SK-N-SH treated with all-trans-retinoic acid at 6 μM for 48 hours (cell line): ENCODE measurements around the gene PTER.
A peak's percentile ranks its signal among the peaks of the same experiment; 100 is the strongest.

Source experiments
- ATAC-seq: fragments of 200-7000 bp; cut with Tn5 transposase; 3 replicates; pipeline ENCODE4 v1.9.1; 2020; ENCODE audit warnings: mild to moderate bottlenecking, moderate library complexity
- ARNTL ChIP-seq: fragments of 450-650 bp; formaldehyde crosslinking; IDR thresholded peaks from 2 replicates; pipeline ENCODE4 v1.5.0; 2020; ENCODE audit warnings: low read depth, mild to moderate bottlenecking, moderate library complexity, borderline replicate concordance
- BACH2 ChIP-seq: fragments of 250-450 bp; sonication (Bioruptor Pico); IDR thresholded peaks from 2 replicates; pipeline ENCODE4 v1.9.0; 2021; ENCODE audit warnings: mild to moderate bottlenecking, borderline replicate concordance
- ESRRG ChIP-seq: fragments of 250-450 bp; sonication (Bioruptor Pico); IDR thresholded peaks from 2 replicates; pipeline ENCODE4 v1.6.1; 2021; ENCODE audit warnings: mild to moderate bottlenecking
- ISL1 ChIP-seq: fragments of 250-450 bp; sonication (Bioruptor Pico); IDR thresholded peaks from 2 replicates; pipeline ENCODE4 v2.1.2; 2022; ENCODE audit warnings: mild to moderate bottlenecking, moderate library complexity
- PPARA ChIP-seq: fragments of 250-450 bp; sonication (Bioruptor Pico); IDR thresholded peaks from 2 replicates; pipeline ENCODE4 v1.5.0; 2020; ENCODE audit warnings: mild to moderate bottlenecking, borderline replicate concordance
- RARB ChIP-seq: fragments of 250-450 bp; sonication (Bioruptor Pico); IDR thresholded peaks from 2 replicates; pipeline ENCODE4 v1.8.0; 2021; ENCODE audit warnings: mild to moderate bottlenecking, moderate library complexity
- SNAI2 ChIP-seq: fragments of 250-450 bp; sonication (Bioruptor Pico); IDR thresholded peaks from 2 replicates; pipeline ENCODE4 v1.5.0; 2020; ENCODE audit warnings: mild to moderate bottlenecking, moderate library complexity
- TOX ChIP-seq: fragments of 250-450 bp; sonication (Bioruptor Pico); IDR thresholded peaks from 2 replicates; pipeline ENCODE4 v1.8.0; 2021; ENCODE audit warnings: mild to moderate bottlenecking, moderate library complexity, borderline replicate concordance
- ZC3H10 ChIP-seq: fragments of 250-450 bp; sonication (Bioruptor Pico); IDR thresholded peaks from 2 replicates; pipeline ENCODE4 v1.5.1; 2021; ENCODE audit warnings: mild to moderate bottlenecking, moderate library complexity
- ZFP3 ChIP-seq: fragments of 250-450 bp; sonication (Bioruptor Pico); IDR thresholded peaks from 2 replicates; pipeline ENCODE4 v1.5.0; 2020; ENCODE audit warnings: mild to moderate bottlenecking, moderate library complexity
- ZFP30 ChIP-seq: fragments of 450-650 bp; formaldehyde crosslinking; IDR thresholded peaks from 2 replicates; pipeline ENCODE4 v1.5.0; 2022; ENCODE audit warnings: mild to moderate bottlenecking, moderate library complexity
- ZNF565 ChIP-seq: fragments of 450-650 bp; formaldehyde crosslinking; conservative IDR thresholded peaks from 2 replicates; pipeline ENCODE4 v1.5.0; 2020; ENCODE audit warnings: low read depth, mild to moderate bottlenecking, moderate library complexity
- ZNF8 ChIP-seq: fragments of 450-650 bp; formaldehyde crosslinking; IDR thresholded peaks from 2 replicates; pipeline ENCODE4 v1.5.0; 2020; ENCODE audit warnings: mild to moderate bottlenecking, moderate library complexity
- TF ChIP-seq, protein P1 (sequence below): fragments of 250-450 bp; sonication (Bioruptor Pico); IDR thresholded peaks from 2 replicates; pipeline ENCODE4 v1.8.0; 2020; ENCODE audit warnings: mild to moderate bottlenecking, moderate library complexity, borderline replicate concordance
- TF ChIP-seq, protein P2 (sequence below): fragments of 250-450 bp; sonication (Bioruptor Pico); IDR thresholded peaks from 2 replicates; pipeline ENCODE4 v1.5.0; 2020; ENCODE audit warnings: mild to moderate bottlenecking, moderate library complexity
- TF ChIP-seq, protein P3 (sequence below): fragments of 250-450 bp; sonication (Bioruptor Pico); IDR thresholded peaks from 2 replicates; pipeline ENCODE4 v1.8.0; 2021; ENCODE audit warnings: low read depth, mild to moderate bottlenecking, moderate library complexity, borderline replicate concordance
- TF ChIP-seq, protein P4 (sequence below): fragments of 250-450 bp; sonication (Bioruptor Pico); IDR thresholded peaks from 2 replicates; pipeline ENCODE4 v1.5.1; 2020; ENCODE audit warnings: low read depth, mild to moderate bottlenecking, moderate library complexity

PTER gene

DNA sequence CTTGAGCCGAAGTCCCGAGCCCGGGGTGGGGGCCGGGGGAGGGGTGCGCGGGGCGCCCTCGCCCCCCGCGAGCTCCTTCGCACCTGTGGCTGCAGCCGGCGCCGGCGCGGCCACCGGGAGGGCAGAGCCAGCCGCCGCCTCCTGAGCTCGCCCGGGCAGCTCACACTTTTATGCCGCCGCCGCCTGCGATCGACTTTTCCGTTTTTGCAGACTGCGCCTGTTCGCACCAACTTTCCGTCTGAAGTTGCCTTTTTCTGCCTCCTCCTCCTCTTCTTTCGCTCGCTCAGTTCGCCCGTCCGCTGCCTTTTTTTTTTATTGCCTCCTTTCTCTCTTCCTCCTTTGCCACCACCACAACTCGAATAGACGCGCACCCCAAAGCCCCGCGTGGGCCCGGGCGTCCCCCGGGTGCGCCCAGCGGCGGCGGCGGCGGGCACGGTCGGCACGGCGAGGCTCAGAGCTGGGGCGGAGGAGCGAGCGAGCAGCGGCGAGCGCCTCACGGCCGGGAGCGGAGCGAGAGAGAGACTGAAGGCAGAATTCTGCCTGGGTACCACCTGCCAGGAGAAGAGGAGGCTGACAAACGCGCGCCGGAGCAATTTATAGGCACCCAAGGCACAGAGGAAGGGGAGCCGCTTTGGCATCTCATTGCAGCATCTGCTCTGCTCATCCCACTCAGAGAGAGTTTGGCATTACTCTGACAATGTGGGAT, 84.7 kb downstream of the PTER start, which contains the start of gene C1QL3:
Gene C1QL3 (minus strand): TSS at position 569 of the 706 bp plus-strand sequence. CDS start 814 bp downstream, outside the sequence.
- no peak for TF ChIP-seq ESRRG (CRISPR knock-in tag)
- no peak for TF ChIP-seq ZNF8
- no peak for TF ChIP-seq ISL1 (CRISPR knock-in tag)
- peak; percentile 73 for ATAC-seq

DNA sequence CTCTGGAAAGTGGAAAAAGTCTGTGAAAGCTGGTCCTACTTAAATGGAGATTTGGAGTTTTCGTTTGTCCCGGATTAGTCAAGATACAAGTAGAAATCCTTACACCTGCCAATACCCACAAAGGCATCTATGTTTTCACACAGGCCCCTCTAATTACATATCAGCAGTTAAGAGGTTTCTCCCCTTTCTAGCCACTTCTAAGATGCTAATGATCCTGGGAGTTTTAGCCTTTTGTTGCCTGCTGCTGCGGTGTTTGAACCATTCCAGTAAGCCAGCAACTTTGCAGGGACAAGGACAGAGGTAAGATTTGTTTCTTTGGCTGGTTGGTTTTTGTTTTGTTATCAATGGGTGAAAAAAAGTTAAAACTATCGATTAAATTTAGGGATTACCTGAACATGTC, 90.6 kb downstream of the PTER start:
- no peak for TF ChIP-seq BACH2 (CRISPR knock-in tag)
- no peak for TF ChIP-seq ISL1 (CRISPR knock-in tag)
- TF ChIP-seq SNAI2 (CRISPR knock-in tag): no peak
- TF ChIP-seq PPARA (CRISPR knock-in tag): no peak
- TF ChIP-seq, protein P1, sequence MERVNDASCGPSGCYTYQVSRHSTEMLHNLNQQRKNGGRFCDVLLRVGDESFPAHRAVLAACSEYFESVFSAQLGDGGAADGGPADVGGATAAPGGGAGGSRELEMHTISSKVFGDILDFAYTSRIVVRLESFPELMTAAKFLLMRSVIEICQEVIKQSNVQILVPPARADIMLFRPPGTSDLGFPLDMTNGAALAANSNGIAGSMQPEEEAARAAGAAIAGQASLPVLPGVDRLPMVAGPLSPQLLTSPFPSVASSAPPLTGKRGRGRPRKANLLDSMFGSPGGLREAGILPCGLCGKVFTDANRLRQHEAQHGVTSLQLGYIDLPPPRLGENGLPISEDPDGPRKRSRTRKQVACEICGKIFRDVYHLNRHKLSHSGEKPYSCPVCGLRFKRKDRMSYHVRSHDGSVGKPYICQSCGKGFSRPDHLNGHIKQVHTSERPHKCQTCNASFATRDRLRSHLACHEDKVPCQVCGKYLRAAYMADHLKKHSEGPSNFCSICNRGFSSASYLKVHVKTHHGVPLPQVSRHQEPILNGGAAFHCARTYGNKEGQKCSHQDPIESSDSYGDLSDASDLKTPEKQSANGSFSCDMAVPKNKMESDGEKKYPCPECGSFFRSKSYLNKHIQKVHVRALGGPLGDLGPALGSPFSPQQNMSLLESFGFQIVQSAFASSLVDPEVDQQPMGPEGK (CRISPR knock-in tag): no peak

DNA sequence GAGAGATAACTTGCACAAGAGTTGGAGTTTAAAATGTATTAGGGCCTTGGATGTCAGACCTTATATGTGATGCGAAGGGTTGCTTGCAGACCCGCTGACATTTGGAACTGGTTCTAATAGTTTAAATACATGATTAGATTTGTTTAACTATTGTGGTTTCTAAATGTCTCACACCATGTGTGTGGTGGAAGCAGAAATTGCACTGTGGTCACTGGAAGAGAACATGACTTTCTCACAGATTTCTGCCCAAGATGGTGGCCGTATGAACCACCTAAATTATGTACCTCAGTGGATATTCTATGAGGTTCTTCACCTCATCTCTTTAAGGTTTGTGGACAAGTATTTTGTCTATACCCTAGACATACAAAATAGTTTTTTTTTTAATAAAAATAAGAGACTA, 93.0 kb downstream of the PTER start:
- ATAC-seq: no peak
- TF ChIP-seq ZC3H10 (CRISPR knock-in tag) (no peak), TOX (CRISPR knock-in tag) (no peak)

More for the DNA sequence above, 90.6 kb downstream of the PTER start:
- ATAC-seq: no peak

DNA sequence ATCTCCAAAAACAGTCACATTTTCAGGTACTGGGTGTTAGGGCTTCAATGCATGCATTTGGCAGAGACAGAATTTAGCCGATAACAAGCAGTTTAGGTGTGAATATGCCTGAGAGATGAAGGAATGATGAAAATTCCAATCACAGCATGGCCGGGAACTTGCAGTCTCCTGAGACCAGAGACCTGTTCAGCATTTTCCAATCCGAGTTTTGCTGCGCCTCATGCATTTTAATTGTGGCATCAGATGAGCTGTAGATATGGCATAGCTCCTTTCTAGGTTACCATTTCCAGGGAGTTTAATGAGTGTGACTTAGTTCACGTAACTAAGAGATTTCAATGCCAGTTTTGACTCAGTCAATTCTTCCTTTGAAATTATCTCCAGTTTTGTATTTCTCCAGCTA, 99.3 kb downstream of the PTER start:
- TF ChIP-seq ZFP3 (CRISPR knock-in tag) (no peak), RARB (CRISPR knock-in tag) (no peak), BACH2 (CRISPR knock-in tag) (no peak), ESRRG (CRISPR knock-in tag) (no peak), ISL1 (CRISPR knock-in tag) (no peak), ZC3H10 (CRISPR knock-in tag) (no peak), PPARA (CRISPR knock-in tag) (no peak), TOX (CRISPR knock-in tag) (no peak), SNAI2 (CRISPR knock-in tag) (no peak), ZFP30 (CRISPR knock-in tag) (no peak), ZNF565 (CRISPR knock-in tag) (no peak)
- TF ChIP-seq, protein P2, sequence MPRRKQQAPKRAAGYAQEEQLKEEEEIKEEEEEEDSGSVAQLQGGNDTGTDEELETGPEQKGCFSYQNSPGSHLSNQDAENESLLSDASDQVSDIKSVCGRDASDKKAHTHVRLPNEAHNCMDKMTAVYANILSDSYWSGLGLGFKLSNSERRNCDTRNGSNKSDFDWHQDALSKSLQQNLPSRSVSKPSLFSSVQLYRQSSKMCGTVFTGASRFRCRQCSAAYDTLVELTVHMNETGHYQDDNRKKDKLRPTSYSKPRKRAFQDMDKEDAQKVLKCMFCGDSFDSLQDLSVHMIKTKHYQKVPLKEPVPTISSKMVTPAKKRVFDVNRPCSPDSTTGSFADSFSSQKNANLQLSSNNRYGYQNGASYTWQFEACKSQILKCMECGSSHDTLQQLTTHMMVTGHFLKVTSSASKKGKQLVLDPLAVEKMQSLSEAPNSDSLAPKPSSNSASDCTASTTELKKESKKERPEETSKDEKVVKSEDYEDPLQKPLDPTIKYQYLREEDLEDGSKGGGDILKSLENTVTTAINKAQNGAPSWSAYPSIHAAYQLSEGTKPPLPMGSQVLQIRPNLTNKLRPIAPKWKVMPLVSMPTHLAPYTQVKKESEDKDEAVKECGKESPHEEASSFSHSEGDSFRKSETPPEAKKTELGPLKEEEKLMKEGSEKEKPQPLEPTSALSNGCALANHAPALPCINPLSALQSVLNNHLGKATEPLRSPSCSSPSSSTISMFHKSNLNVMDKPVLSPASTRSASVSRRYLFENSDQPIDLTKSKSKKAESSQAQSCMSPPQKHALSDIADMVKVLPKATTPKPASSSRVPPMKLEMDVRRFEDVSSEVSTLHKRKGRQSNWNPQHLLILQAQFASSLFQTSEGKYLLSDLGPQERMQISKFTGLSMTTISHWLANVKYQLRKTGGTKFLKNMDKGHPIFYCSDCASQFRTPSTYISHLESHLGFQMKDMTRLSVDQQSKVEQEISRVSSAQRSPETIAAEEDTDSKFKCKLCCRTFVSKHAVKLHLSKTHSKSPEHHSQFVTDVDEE: no peak

DNA sequence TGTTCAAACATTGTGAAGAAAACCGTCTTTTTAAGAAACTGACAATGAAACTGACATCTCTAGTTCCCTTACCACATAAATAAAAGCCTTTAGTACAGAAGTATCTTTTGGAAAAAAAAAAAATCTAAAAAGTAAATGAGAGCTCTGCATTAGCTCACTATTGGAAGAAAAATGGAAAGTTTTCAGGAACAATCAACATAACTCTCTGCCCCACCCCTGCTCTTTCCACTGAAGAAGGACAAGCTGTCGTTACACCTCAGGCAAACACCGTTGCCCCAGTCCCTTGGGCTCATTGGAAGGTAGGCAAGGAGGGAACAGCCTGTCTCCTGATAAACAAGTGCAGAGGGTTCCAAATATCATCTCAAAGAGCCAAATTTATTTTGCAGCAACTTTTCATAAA, 107.3 kb downstream of the PTER start:
- TF ChIP-seq SNAI2 (CRISPR knock-in tag) (no peak), ZFP30 (CRISPR knock-in tag) (no peak), ARNTL (CRISPR knock-in tag) (no peak), ESRRG (CRISPR knock-in tag) (no peak), ZC3H10 (CRISPR knock-in tag) (no peak), TOX (CRISPR knock-in tag) (no peak), RARB (CRISPR knock-in tag) (no peak), ZFP3 (CRISPR knock-in tag) (no peak)
- TF ChIP-seq, protein P2: no peak
- TF ChIP-seq, protein P3, sequence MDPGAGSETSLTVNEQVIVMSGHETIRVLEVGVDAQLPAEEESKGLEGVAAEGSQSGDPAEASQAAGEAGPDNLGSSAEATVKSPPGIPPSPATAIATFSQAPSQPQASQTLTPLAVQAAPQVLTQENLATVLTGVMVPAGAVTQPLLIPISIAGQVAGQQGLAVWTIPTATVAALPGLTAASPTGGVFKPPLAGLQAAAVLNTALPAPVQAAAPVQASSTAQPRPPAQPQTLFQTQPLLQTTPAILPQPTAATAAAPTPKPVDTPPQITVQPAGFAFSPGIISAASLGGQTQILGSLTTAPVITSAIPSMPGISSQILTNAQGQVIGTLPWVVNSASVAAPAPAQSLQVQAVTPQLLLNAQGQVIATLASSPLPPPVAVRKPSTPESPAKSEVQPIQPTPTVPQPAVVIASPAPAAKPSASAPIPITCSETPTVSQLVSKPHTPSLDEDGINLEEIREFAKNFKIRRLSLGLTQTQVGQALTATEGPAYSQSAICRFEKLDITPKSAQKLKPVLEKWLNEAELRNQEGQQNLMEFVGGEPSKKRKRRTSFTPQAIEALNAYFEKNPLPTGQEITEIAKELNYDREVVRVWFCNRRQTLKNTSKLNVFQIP (CRISPR knock-in tag): no peak
- TF ChIP-seq, protein P1 (CRISPR knock-in tag): no peak
- TF ChIP-seq, protein P4, sequence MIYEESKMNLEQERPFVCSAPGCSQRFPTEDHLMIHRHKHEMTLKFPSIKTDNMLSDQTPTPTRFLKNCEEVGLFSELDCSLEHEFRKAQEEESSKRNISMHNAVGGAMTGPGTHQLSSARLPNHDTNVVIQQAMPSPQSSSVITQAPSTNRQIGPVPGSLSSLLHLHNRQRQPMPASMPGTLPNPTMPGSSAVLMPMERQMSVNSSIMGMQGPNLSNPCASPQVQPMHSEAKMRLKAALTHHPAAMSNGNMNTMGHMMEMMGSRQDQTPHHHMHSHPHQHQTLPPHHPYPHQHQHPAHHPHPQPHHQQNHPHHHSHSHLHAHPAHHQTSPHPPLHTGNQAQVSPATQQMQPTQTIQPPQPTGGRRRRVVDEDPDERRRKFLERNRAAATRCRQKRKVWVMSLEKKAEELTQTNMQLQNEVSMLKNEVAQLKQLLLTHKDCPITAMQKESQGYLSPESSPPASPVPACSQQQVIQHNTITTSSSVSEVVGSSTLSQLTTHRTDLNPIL (CRISPR knock-in tag): no peak
- TF ChIP-seq, all 23 proteins: peak for 0
- ATAC-seq: no peak

More for the DNA sequence above, 99.3 kb downstream of the PTER start:
- no peak for ATAC-seq
